Loucy (cell line): ENCODE data around the gene CS.
A peak's percentile ranks its signal among the peaks of the same experiment; 100 is the strongest.

Experiments used
- H2AFZ ChIP-seq: fragments of 200-600 bp; sonication (generic); 2 replicates; pipeline ENCODE4 v1.6.0; 2016; ENCODE audit warnings: antibody characterized with exemption, mild to moderate bottlenecking, low read length, moderate library complexity
- H3F3A ChIP-seq: fragments of 200-600 bp; 2 replicates; pipeline ENCODE4 v1.6.0; 2016; ENCODE audit warnings: antibody characterized with exemption, low read depth, mild to moderate bottlenecking
- H3K27me3 ChIP-seq: fragments of 200-600 bp; sonication (generic); 2 replicates; pipeline ENCODE4 v1.6.1; 2014; ENCODE audit warnings: low read length, mild to moderate bottlenecking; ENCODE audit not compliant: insufficient read depth, poor library complexity, severe bottlenecking
- H3K36me3 ChIP-seq: fragments of 200-600 bp; sonication (generic); 2 replicates; pipeline ENCODE4 v1.6.1; 2016; ENCODE audit warnings: low read length; ENCODE audit not compliant: insufficient read depth
- H3K4me1 ChIP-seq: fragments of 200-600 bp; sonication (generic); 2 replicates; pipeline ENCODE4 v1.5.1; 2014; ENCODE audit warnings: low read length, mild to moderate bottlenecking; ENCODE audit not compliant: insufficient read depth, poor library complexity, severe bottlenecking
- H3K4me2 ChIP-seq: fragments of 200-600 bp; sonication (generic); 2 replicates; pipeline ENCODE4 v1.6.0; 2014; ENCODE audit warnings: antibody characterized with exemption, low read length, low read depth, mild to moderate bottlenecking; ENCODE audit not compliant: poor library complexity, severe bottlenecking
- H3K4me3 ChIP-seq: fragments of 200-600 bp; sonication (generic); 2 replicates; pipeline ENCODE4 v1.5.1; 2014; ENCODE audit warnings: low read length, mild to moderate bottlenecking, mixed read lengths; ENCODE audit not compliant: poor library complexity, severe bottlenecking
- H3K79me2 ChIP-seq: fragments of 200-600 bp; sonication (generic); 2 replicates; pipeline ENCODE4 v1.6.1; 2014; ENCODE audit warnings: low read length; ENCODE audit not compliant: insufficient read depth
- H3K9ac ChIP-seq: fragments of 200-600 bp; sonication (generic); 2 replicates; pipeline ENCODE4 v1.6.0; 2014; ENCODE audit warnings: mild to moderate bottlenecking, low read depth, low read length, moderate library complexity; ENCODE audit not compliant: poor library complexity, severe bottlenecking
- H3K9me2 ChIP-seq: fragments of 200-600 bp; sonication (generic); replicated peaks from 2 replicates; pipeline ENCODE4 v1.6.1; 2016; ENCODE audit warnings: low read depth, low read length, mixed read lengths
- H3K9me3 ChIP-seq: fragments of 200-600 bp; sonication (generic); 2 replicates; pipeline ENCODE4 v1.6.1; 2014; ENCODE audit warnings: mild to moderate bottlenecking, antibody characterized with exemption, low read length, low read depth; ENCODE audit not compliant: insufficient read depth
- H4K20me1 ChIP-seq: fragments of 200-600 bp; sonication (generic); 2 replicates; pipeline ENCODE4 v1.6.0; 2014; ENCODE audit warnings: antibody characterized with exemption, low read length, mild to moderate bottlenecking; ENCODE audit not compliant: insufficient read depth, poor library complexity, severe bottlenecking
- CTCF ChIP-seq: fragments of 200-600 bp; sonication (generic); conservative IDR thresholded peaks from 2 replicates; pipeline ENCODE4 v1.5.1; 2014; ENCODE audit warnings: mild to moderate bottlenecking, antibody characterized with exemption, low read length
- EZH2phosphoT487 ChIP-seq: fragments of 200-600 bp; IDR thresholded peaks from 2 replicates; pipeline ENCODE4 v1.6.1; 2018; ENCODE audit warnings: antibody characterized with exemption, mild to moderate bottlenecking, moderate library complexity, borderline replicate concordance

CS gene

GRCh38 chr12:56317675-56318074 is 17.5 kb upstream of the CS start:
- no peaks in the 10 kb centered on the region for H3K36me3 ChIP-seq
- H3F3A ChIP-seq = no peaks in the 10 kb centered on the region
- H3K4me2 ChIP-seq = no peak overlapping the region

GRCh38 chr12:56315622-56316473 is 15.7 kb upstream of the CS start, which contains the start of gene CNPY2:
CNPY2 (minus strand) TSS chr12:56315988; CDS start chr12:56315217, 771 bp downstream.
- Histone ChIP-seq H3K36me3 (no peaks in the 10 kb centered on the region), H2AFZ (peak within 1 kb of the TSS; percentile 98), H3K79me2 (peaks cover 20% of the 10 kb centered on the region), H3K9me3 (no peaks in the 10 kb centered on the region), H3K4me3 (peak within 1 kb of the TSS; percentile 100), H3K9ac (peak within 1 kb of the TSS; percentile 97), H3K4me1 (peaks cover 14% of the 10 kb centered on the region), H3K9me2 (no peaks in the 10 kb centered on the region), H3F3A (no peaks in the 10 kb centered on the region), H3K4me2 (peak within 1 kb of the TSS; percentile 93), H4K20me1 (no peaks in the 10 kb centered on the region), H3K27me3 (no peaks in the 10 kb centered on the region)
- TF ChIP-seq EZH2phosphoT487 (no peak), CTCF (no peak)

More at GRCh38 chr12:56317675-56318074, 17.5 kb upstream of the CS start:
- Histone ChIP-seq H2AFZ (no peak overlapping the region), H3K79me2 (peaks cover 20% of the 10 kb centered on the region), H3K9me3 (no peaks in the 10 kb centered on the region), H3K4me1 (peaks cover 14% of the 10 kb centered on the region), H4K20me1 (no peaks in the 10 kb centered on the region), H3K27me3 (no peaks in the 10 kb centered on the region), H3K9me2 (no peaks in the 10 kb centered on the region), H3K9ac (no peak overlapping the region), H3K4me3 (no peak overlapping the region)
- TF ChIP-seq CTCF (peak; percentile 40), EZH2phosphoT487 (no peak)

GRCh38 chr12:56315249-56315621 is 15.1 kb upstream of the CS start:
- H3F3A ChIP-seq = no peaks in the 10 kb centered on the region
- peak overlapping the region; percentile 97 for H3K9ac ChIP-seq
- no peaks in the 10 kb centered on the region for H4K20me1 ChIP-seq
- peaks cover 14% of the 10 kb centered on the region for H3K4me1 ChIP-seq
- H3K4me2 ChIP-seq = peak overlapping the region; percentile 93
- H3K9me3 ChIP-seq = no peaks in the 10 kb centered on the region
- H3K36me3 ChIP-seq = no peaks in the 10 kb centered on the region
- peaks cover 20% of the 10 kb centered on the region for H3K79me2 ChIP-seq
- peak overlapping the region; percentile 98 for H2AFZ ChIP-seq
- peak overlapping the region; percentile 100 for H3K4me3 ChIP-seq
- TF ChIP-seq CTCF (no peak), EZH2phosphoT487 (no peak)
- no peaks in the 10 kb centered on the region for H3K27me3 ChIP-seq
- no peaks in the 10 kb centered on the region for H3K9me2 ChIP-seq
